KMS-11 (cell line): ENCODE data around the gene RECQL5.

Experiments used
- H2AFZ ChIP-seq: fragments of 200-600 bp; sonication (generic); 2 replicates; pipeline ENCODE4 v1.6.1; 2016; ENCODE audit warnings: antibody characterized with exemption, mixed run types, low read depth
- H3K27ac ChIP-seq: fragments of 200-600 bp; sonication (generic); 2 replicates; pipeline ENCODE4 v1.6.1; 2016; ENCODE audit warnings: mild to moderate bottlenecking, mixed run types
- H3K27me3 ChIP-seq: fragments of 200-600 bp; sonication (generic); 2 replicates; pipeline ENCODE4 v1.6.1; 2017; ENCODE audit warnings: mild to moderate bottlenecking, low read depth, mixed run types, moderate library complexity; ENCODE audit not compliant: insufficient read depth
- H3K36me3 ChIP-seq: fragments of 200-600 bp; sonication (generic); 2 replicates; pipeline ENCODE4 v1.6.1; 2017; ENCODE audit warnings: mild to moderate bottlenecking, mixed run types; ENCODE audit not compliant: insufficient read depth
- H3K4me1 ChIP-seq: fragments of 200-600 bp; sonication (generic); 2 replicates; pipeline ENCODE4 v1.6.1; 2016; ENCODE audit warnings: mild to moderate bottlenecking, low read depth, mixed run types; ENCODE audit not compliant: poor library complexity, severe bottlenecking
- H3K4me2 ChIP-seq: fragments of 200-600 bp; sonication (generic); 2 replicates; pipeline ENCODE4 v1.7.0; 2016; ENCODE audit warnings: mild to moderate bottlenecking, mixed run types
- H3K4me3 ChIP-seq: fragments of 200-600 bp; sonication (generic); IDR thresholded peaks from 2 replicates; pipeline ENCODE4 v1.6.1; 2017; ENCODE audit warnings: low read depth, low read length, mixed read lengths; ENCODE audit not compliant: insufficient read depth
- H3K79me2 ChIP-seq: fragments of 200-600 bp; sonication (generic); 2 replicates; pipeline ENCODE4 v1.6.1; 2016; ENCODE audit warnings: low read depth, mixed run types; ENCODE audit not compliant: insufficient read depth
- H3K9ac ChIP-seq: fragments of 200-600 bp; sonication (generic); 2 replicates; pipeline ENCODE4 v1.6.1; 2016; ENCODE audit warnings: mild to moderate bottlenecking, mixed run types
- H4K20me1 ChIP-seq: fragments of 200-600 bp; sonication (generic); 2 replicates; pipeline ENCODE4 v1.6.1; 2016; ENCODE audit warnings: mild to moderate bottlenecking, mixed run types; ENCODE audit not compliant: insufficient read depth
- TF ChIP-seq, protein P1 (sequence below): fragments of 200-600 bp; sonication (generic); conservative IDR thresholded peaks from 2 replicates; pipeline ENCODE4 v1.6.1; 2017; ENCODE audit warnings: low read depth, mild to moderate bottlenecking, antibody characterized with exemption, low read length, moderate library complexity, mixed read lengths

The RECQL5 gene

DNA sequence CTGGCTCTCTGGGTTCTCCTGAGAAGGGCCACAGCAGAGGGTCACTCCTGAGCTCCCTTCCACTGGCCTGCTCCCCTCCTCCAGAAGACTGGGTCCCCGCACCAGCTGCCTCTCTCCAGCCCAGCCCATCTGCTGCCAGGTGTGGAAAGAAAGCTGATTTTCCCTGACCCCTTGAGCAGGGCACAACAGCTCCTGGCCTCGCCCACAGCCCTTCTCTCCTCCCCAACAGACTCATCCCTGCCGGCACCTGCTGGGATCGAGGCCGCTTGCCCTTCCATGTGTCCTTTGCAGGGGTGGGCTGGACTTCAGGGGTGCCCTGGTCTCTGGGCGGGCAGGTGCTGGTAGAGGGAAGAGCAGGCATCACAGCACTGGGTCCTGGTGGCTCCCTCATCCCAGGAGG is 38.5 kb downstream of the RECQL5 start:
- no peak overlapping the region for H3K9ac ChIP-seq
- no peaks in the 10 kb centered on the region for H4K20me1 ChIP-seq
- peaks cover 10% of the 10 kb centered on the region; the same call in 1 of the 2 replicates for H3K27me3 ChIP-seq
- H3K27ac ChIP-seq, result no peak overlapping the region
- H2AFZ ChIP-seq, result no peak overlapping the region
- H3K36me3 ChIP-seq, result no peaks in the 10 kb centered on the region
- H3K4me3 ChIP-seq, result no peak overlapping the region
- H3K4me1 ChIP-seq, result peaks cover 5% of the 10 kb centered on the region
- TF ChIP-seq, protein P1, sequence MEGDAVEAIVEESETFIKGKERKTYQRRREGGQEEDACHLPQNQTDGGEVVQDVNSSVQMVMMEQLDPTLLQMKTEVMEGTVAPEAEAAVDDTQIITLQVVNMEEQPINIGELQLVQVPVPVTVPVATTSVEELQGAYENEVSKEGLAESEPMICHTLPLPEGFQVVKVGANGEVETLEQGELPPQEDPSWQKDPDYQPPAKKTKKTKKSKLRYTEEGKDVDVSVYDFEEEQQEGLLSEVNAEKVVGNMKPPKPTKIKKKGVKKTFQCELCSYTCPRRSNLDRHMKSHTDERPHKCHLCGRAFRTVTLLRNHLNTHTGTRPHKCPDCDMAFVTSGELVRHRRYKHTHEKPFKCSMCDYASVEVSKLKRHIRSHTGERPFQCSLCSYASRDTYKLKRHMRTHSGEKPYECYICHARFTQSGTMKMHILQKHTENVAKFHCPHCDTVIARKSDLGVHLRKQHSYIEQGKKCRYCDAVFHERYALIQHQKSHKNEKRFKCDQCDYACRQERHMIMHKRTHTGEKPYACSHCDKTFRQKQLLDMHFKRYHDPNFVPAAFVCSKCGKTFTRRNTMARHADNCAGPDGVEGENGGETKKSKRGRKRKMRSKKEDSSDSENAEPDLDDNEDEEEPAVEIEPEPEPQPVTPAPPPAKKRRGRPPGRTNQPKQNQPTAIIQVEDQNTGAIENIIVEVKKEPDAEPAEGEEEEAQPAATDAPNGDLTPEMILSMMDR, result no peak
- H3K79me2 ChIP-seq, result no peaks in the 10 kb centered on the region
- no peak overlapping the region for H3K4me2 ChIP-seq

GRCh38 chr17:75627094-75627493 is 39.9 kb downstream of the RECQL5 start:
- no peak overlapping the region for H3K4me2 ChIP-seq
- no peaks in the 10 kb centered on the region for H3K36me3 ChIP-seq
- no peaks in the 10 kb centered on the region for H3K4me1 ChIP-seq

GRCh38 chr17:75626496-75627038 is 40.4 kb downstream of the RECQL5 start:
- Histone ChIP-seq H4K20me1 (no peaks in the 10 kb centered on the region), H3K4me2 (no peak overlapping the region), H3K79me2 (no peaks in the 10 kb centered on the region), H3K4me1 (no peaks in the 10 kb centered on the region), H3K27ac (no peak overlapping the region), H3K4me3 (no peak overlapping the region), H3K27me3 (peaks cover 28% of the 10 kb centered on the region), H3K36me3 (no peaks in the 10 kb centered on the region), H2AFZ (no peak overlapping the region), H3K9ac (no peak overlapping the region)
- TF ChIP-seq, protein P1, result no peak

More at GRCh38 chr17:75627094-75627493, 39.9 kb downstream of the RECQL5 start:
- H2AFZ ChIP-seq, result no peak overlapping the region
- TF ChIP-seq, protein P1, result no peak
- H4K20me1 ChIP-seq, result no peaks in the 10 kb centered on the region
- no peak overlapping the region for H3K27ac ChIP-seq
- no peak overlapping the region for H3K4me3 ChIP-seq
- peaks cover 23% of the 10 kb centered on the region; the same call in 1 of the 2 replicates for H3K27me3 ChIP-seq
- no peaks in the 10 kb centered on the region for H3K79me2 ChIP-seq
- H3K9ac ChIP-seq, result no peak overlapping the region

DNA sequence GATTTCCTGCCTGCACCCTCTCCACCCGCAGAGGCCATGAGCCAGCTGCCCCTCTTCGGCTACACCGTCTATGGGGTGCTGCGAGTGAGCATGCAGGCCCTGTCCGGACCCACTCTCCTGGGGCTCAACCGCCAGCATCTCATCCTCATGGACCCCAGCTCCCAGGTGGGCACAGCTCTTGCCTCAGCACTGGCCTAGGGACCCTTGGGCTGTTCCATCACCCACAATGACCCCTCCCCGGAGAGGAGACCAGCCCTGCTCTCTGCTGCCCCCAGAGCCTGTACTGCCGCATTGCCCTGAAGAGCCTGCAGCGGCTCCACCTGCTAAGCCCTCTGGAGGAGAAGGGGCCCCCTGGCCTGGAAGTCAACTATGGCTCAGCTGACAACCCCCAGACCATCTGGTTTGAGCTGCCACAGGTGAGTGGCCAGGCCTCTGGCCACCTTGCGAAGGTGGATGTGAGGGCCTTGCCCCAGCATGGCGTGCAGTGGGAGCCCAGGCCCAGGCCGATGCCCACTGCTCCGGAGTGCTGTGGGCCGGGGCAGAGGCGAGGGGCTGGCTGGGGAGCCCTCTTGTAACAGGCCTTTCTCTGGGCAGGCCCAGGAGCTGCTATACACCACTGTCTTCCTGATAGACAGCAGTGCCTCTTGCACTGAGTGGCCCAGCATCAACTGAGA is 41.0 kb downstream of the RECQL5 start:
- Histone ChIP-seq H2AFZ (no peak overlapping the region), H3K27ac (no peak overlapping the region), H3K27me3 (peaks cover 34% of the 10 kb centered on the region), H3K4me3 (no peak overlapping the region), H3K9ac (no peak overlapping the region), H3K79me2 (no peaks in the 10 kb centered on the region), H4K20me1 (no peaks in the 10 kb centered on the region), H3K4me2 (no peak overlapping the region), H3K4me1 (no peaks in the 10 kb centered on the region), H3K36me3 (no peaks in the 10 kb centered on the region)
- TF ChIP-seq, protein P1, result peak; percentile 93
